Neural progenitor cell (in vitro differentiated cells): Measurements from ENCODE around the gene C17orf100.

Experiments
- EZH2 ChIP-seq: fragments of 200-600 bp; sonication (generic); IDR thresholded peaks from 2 replicates; pipeline ENCODE4 v1.6.1; 2017; ENCODE audit warnings: antibody characterized with exemption, mild to moderate bottlenecking, moderate library complexity
- EZH2phosphoT487 ChIP-seq: fragments of 200-600 bp; sonication (generic); IDR thresholded peaks from 2 replicates; pipeline ENCODE4 v1.6.1; 2017; ENCODE audit warnings: antibody characterized with exemption
- TF ChIP-seq, protein P1 (sequence below): fragments of 200-600 bp; sonication (generic); IDR thresholded peaks from 2 replicates; pipeline ENCODE4 v1.5.1; 2017; ENCODE audit warnings: antibody characterized with exemption, mild to moderate bottlenecking

DNA sequence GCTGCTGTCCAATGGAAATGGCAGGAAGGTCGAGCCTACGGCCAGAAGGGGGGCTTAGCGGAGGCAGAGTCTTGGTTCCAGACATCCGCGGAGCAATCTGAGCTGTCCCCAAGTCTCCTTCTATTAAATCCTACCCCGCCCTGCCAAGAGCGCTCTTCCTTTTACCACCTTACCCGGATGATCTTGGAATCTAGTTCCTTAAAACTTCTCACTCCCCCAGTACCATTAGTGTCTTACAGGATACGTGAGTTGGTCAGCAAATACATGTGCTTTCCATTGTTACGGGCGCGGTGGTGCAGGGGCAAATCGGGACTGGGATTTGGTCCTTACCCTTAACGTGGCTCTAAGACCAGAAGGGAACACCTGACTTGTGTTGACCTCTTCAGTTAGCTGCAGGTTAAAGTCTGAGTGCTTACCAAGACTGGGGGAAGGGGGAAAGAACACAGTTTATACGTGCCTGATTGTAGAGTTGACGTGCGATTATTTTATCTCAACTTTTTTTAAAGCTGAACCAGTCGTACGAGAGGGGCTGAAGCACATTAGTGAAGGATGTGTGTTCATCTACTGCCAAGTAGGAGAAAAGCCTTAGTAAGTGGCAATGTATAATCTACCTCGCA is 10.2 kb upstream of the C17orf100 start:
- TF ChIP-seq, protein P1, sequence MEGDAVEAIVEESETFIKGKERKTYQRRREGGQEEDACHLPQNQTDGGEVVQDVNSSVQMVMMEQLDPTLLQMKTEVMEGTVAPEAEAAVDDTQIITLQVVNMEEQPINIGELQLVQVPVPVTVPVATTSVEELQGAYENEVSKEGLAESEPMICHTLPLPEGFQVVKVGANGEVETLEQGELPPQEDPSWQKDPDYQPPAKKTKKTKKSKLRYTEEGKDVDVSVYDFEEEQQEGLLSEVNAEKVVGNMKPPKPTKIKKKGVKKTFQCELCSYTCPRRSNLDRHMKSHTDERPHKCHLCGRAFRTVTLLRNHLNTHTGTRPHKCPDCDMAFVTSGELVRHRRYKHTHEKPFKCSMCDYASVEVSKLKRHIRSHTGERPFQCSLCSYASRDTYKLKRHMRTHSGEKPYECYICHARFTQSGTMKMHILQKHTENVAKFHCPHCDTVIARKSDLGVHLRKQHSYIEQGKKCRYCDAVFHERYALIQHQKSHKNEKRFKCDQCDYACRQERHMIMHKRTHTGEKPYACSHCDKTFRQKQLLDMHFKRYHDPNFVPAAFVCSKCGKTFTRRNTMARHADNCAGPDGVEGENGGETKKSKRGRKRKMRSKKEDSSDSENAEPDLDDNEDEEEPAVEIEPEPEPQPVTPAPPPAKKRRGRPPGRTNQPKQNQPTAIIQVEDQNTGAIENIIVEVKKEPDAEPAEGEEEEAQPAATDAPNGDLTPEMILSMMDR = no peak
- no peak for TF ChIP-seq EZH2
- TF ChIP-seq EZH2phosphoT487 = no peak
